Measurements from ENCODE around the gene WDR33. TPM values are rescaled to one million over a fixed set of nuclear protein-coding genes. Genes with fewer than 3 reads are reported as not detected.

The WDR33 gene
- total RNA-seq, 4 donors from 2014 or later, result 41.3 to 51.6 (median 45.1) TPM

GRCh38 chr2:127651381-127651809, 159.6 kb downstream of the WDR33 start:
- H3K4me1 ChIP-seq, result peaks cover 0 to 15% (median 6%) of the 10 kb centered on the region in 4 donors
- TF ChIP-seq POLR2A (IDR thresholded peaks at IDR 0.05), result no peak
- TF ChIP-seq CTCF (IDR thresholded peaks at IDR 0.05), result no peak
- peak overlapping the region in 3 of 4 donors; percentile 19 to 85 (median 32) for H3K27ac ChIP-seq
- no peaks in the 10 kb centered on the region for H3K9me3 ChIP-seq
- no peaks in the 10 kb centered on the region for H3K27me3 ChIP-seq
- peaks cover 0 to 7% (median 0%) of the 10 kb centered on the region in 3 donors for H3K36me3 ChIP-seq
- peak in 1 of 3 donors; percentile 41 for DNase-seq
- H3K4me3 ChIP-seq, result no peak overlapping the region

Small RNAs within 50 kb of the gene (small RNA-seq; reads per million reads assigned to genes)
- gene RF00017, result 0 reads per million in 2 donors
- gene RF00019, result 0 reads per million in 2 donors
- gene RNU6-395P, result 0 reads per million in 2 donors
- 0 to 0.06 reads per million in 2 donors for gene RNY4P7

Other genes starting within 250 kb of the WDR33 start
- not detected for gene GPR17, start 165.0 kb downstream of the WDR33 start, total RNA-seq
- gene LIMS2, start 135.6 kb downstream of the WDR33 start, total RNA-seq, result 10 to 100 TPM in 3 of 4 donors, 1 to 10 TPM in 1; 7.7 to 95.7 (median 21.9) TPM
- gene SFT2D3, start 109.7 kb downstream of the WDR33 start, total RNA-seq, result 10 to 100 TPM in 1 of 4 donors, 1 to 10 TPM in 3; 5.8 to 12.4 (median 8.8) TPM
- 10 to 100 TPM in 2 of 4 donors, 1 to 10 TPM in 2; 8.8 to 10.7 (median 9.8) TPM for gene POLR2D, start 47.0 kb upstream of the WDR33 start, total RNA-seq
- 10 to 100 TPM; 11.6 to 16.1 (median 13.9) TPM for gene AMMECR1L, start 74.8 kb upstream of the WDR33 start, total RNA-seq
- 10 to 100 TPM in 3 of 4 donors, 1 to 10 TPM in 1; 9.3 to 20.4 (median 15.6) TPM for gene SAP130, start 216.9 kb upstream of the WDR33 start, total RNA-seq